Measurements from ENCODE around the gene CEP350.

Gene CEP350

DNA sequence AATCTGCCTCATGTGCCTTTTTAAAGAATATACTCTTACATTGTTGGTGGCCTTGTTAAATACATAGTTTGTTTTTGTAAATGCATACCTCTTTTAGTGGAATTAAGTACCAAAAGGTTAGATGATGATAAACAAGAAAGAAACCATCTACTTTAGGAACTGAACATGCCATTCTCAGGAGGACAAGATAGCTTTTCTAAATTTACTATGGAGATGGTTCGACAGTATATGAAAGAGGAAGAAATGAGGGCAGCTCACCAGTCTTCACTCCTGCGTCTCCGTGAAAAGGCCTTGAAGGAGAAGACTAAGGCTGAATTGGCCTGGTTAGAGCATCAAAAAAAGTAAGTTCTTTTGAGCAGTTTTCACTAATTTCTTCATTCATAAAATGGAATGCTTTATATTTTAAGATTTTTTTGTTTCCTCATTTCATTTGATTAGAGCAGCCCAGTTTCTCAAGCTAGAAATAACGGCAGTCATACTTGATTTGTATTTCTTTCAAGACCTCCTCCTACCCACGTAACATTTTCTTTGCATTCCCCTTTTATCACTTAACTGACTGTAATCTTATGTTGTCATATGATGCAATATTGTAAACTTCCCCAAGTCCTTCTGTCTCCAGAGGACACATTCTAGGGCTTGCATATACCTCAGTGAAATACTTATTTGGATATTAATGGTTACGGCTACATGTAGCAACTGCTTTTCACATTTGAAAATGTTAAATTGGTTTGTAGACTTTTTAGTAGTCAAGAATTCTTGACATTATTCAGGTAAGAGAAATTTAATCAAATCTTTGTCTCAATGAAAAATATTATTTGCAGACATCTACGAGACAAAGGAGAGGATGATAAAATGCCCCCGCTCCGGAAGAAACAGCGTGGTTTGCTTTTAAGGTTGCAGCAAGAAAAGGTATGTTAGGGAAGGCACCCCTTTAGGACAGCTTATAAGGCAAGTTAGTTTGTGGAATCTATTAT lies 99.3 kb downstream of the CEP350 start:
- in situ Hi-C loops (cut with HindIII; ENCODE audit: low pct_unique_long_range_greater_than_20kb, low sequenced_read_pairs), result no loop called here
- no peak for DNase-seq (ENCODE audit: low read depth in 1 of 2, low spot score in 1 of 2)
- no peak for TF ChIP-seq JUND (IDR thresholded peaks at IDR 0.05; ENCODE audit: low read depth)

DNA sequence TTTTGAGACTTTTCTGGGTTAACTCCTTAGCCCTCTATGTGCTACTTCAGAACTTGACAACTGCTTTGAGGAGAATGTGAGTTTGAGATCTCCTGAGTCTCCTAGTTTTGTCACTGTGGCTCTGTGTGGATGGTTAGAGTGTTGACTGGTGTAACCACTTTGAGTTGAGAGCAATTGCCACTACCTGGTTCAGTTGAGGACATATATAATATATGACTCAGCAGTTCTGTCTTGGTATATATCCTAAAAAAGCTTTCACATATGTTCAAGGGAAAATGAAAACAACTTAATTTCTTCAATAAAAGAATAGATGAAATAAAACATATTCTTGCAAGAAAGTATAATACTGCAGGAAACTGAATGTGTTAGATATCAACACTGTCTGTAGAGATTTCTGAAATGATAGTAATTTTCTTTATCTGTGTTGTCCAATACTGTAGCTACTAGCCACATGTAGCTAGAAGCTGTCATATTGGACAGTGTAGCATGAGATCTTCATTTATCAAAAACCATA lies 103.3 kb downstream of the CEP350 start:
- in situ Hi-C loops (cut with HindIII; ENCODE audit: low pct_unique_long_range_greater_than_20kb, low sequenced_read_pairs), result no loop called here
- TF ChIP-seq JUND (IDR thresholded peaks at IDR 0.05; ENCODE audit: low read depth), result no peak
- DNase-seq (ENCODE audit: low read depth in 1 of 2, low spot score in 1 of 2), result peak in 1 of 2 experiments; percentile 57

- DNase-seq (ENCODE audit: low read depth in 1 of 2, low spot score in 1 of 2), result no peak
- no peak for TF ChIP-seq JUND (IDR thresholded peaks at IDR 0.05; ENCODE audit: low read depth)
- in situ Hi-C loops (cut with HindIII; ENCODE audit: low pct_unique_long_range_greater_than_20kb, low sequenced_read_pairs), result no loop called here
These were observed 106.4 kb downstream of the CEP350 start for GRCh38 chr1:180061019-180061418.

DNA sequence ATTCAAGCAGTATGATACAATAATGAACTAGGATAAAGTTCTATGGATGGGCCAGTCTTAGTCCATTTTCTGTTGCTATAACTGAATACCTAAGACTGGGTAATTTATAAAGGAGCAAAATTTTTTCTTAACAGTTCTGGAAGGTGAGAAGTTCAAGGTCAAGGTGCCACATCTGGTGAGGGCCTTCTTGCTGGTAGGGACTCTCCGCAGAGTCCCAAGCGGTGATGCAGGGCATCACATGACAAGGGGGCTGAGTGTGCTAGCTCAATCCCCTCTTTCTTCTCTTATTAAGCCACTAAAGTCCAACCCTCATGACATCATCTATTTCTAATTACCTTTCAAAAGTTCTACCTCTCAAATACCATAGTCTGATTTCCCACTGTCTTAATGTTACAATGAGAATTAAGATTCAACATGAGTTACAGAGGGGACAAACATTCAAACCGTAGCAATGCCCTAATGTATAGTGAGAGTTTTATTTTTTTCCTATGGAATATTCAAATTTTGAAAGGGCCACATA lies 107.9 kb downstream of the CEP350 start:
- TF ChIP-seq JUND (IDR thresholded peaks at IDR 0.05; ENCODE audit: low read depth), result no peak
- DNase-seq (ENCODE audit: low read depth in 1 of 2, low spot score in 1 of 2), result no peak
- in situ Hi-C loops (cut with HindIII; ENCODE audit: low pct_unique_long_range_greater_than_20kb, low sequenced_read_pairs), result no loop called here

GRCh38 chr1:180065408-180065807 lies 110.8 kb downstream of the CEP350 start:
- no peak for TF ChIP-seq JUND (IDR thresholded peaks at IDR 0.05; ENCODE audit: low read depth)
- in situ Hi-C loops (cut with HindIII; ENCODE audit: low pct_unique_long_range_greater_than_20kb, low sequenced_read_pairs), result no loop called here
- no peak for DNase-seq (ENCODE audit: low read depth in 1 of 2, low spot score in 1 of 2)

DNA sequence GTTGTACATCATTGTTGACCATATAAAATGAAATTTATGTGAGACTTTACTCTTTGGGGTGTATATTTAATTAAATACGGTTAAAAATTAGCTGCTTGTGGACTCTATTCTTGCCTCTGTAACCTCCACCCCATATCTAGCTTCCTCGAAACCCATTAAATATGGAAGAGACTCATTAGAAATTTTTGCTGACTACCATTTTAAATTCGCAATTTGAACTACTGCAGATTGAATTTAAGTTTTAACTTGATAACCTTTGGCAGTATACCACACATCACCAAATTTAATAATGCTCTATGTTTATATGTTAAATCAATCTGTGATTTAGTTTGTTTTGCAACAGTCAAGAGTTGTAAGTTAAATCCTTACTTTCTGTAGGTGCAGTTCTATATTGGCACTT lies 111.5 kb downstream of the CEP350 start:
- in situ Hi-C loops (cut with HindIII; ENCODE audit: low pct_unique_long_range_greater_than_20kb, low sequenced_read_pairs), result no loop called here
- no peak for TF ChIP-seq JUND (IDR thresholded peaks at IDR 0.05; ENCODE audit: low read depth)
- DNase-seq (ENCODE audit: low read depth in 1 of 2, low spot score in 1 of 2), result no peak

DNA sequence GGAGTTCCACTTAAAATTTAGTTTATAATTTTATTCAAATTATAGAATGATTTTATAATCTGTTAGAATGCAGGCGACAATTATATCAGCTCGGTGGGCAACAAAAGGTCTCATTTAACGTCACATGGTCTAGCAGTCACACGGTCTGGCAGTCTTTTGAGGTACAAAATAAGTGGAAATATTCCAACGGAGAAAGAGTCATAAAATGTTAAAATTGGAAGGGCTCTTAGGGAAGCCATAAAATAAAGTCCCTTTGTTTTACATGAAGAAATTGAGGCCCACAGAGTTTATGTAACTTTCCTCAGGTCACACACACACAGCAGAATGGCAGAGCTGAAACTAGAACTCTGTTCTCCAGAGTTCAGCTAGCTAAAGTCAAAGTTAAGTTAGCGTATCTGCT lies 115.7 kb downstream of the CEP350 start:
- no peak for DNase-seq (ENCODE audit: low read depth in 1 of 2, low spot score in 1 of 2)
- no peak for TF ChIP-seq JUND (IDR thresholded peaks at IDR 0.05; ENCODE audit: low read depth)
- in situ Hi-C loops (cut with HindIII; ENCODE audit: low pct_unique_long_range_greater_than_20kb, low sequenced_read_pairs), result no loop called here

- in situ Hi-C loops (cut with HindIII; ENCODE audit: low pct_unique_long_range_greater_than_20kb, low sequenced_read_pairs), result no loop called here
- TF ChIP-seq JUND (IDR thresholded peaks at IDR 0.05; ENCODE audit: low read depth), result no peak
- DNase-seq (ENCODE audit: low read depth in 1 of 2, low spot score in 1 of 2), result no peak
These were observed 117.1 kb downstream of the CEP350 start for GRCh38 chr1:180071759-180072158.

- no peak for DNase-seq (ENCODE audit: low read depth in 1 of 2, low spot score in 1 of 2)
- in situ Hi-C loops (cut with HindIII; ENCODE audit: low pct_unique_long_range_greater_than_20kb, low sequenced_read_pairs), result no loop called here
- no peak for TF ChIP-seq JUND (IDR thresholded peaks at IDR 0.05; ENCODE audit: low read depth)
These were observed 125.8 kb downstream of the CEP350 start for GRCh38 chr1:180080439-180080838.

DNA sequence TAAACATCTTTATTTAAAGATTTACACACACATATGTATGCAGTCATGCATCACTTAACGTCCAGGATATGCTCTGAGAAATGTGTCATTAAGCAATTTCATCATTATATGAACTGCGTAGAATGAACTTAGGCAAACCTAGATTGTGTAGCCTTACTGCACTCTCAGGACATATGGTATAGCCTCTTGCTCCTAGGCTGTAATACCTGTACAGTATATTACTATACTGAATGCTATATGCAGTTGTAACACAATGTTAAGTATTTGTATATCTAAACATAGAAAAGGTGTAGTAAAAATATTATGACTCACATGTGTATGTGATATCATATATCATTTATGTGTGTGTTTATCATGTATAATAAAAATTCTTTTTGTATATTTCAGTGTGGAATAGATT lies 126.9 kb downstream of the CEP350 start:
- no peak for DNase-seq (ENCODE audit: low read depth in 1 of 2, low spot score in 1 of 2)
- in situ Hi-C loops (cut with HindIII; ENCODE audit: low pct_unique_long_range_greater_than_20kb, low sequenced_read_pairs), result no loop called here
- TF ChIP-seq JUND (IDR thresholded peaks at IDR 0.05; ENCODE audit: low read depth), result no peak

DNA sequence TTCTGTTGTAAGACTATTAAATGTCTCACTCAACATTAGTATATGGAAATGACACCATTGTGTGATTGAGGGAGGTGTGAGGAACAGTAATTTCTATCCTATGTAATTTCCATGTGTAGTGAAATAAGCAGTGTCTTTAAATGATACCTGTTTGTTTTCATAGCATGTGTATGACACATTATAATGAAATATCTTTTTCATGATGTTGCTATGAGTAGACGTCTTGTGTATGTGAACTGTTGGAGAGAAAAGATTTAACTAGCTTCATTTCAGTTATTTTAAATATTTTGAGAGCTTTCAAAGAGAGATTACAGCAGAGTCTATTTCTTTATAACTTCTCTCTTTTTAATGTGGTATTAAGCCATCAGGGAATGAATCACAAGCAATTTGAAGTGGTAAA lies 128.6 kb downstream of the CEP350 start:
- no peak for TF ChIP-seq JUND (IDR thresholded peaks at IDR 0.05; ENCODE audit: low read depth)
- in situ Hi-C loops (cut with HindIII; ENCODE audit: low pct_unique_long_range_greater_than_20kb, low sequenced_read_pairs), result no loop called here
- DNase-seq (ENCODE audit: low read depth in 1 of 2, low spot score in 1 of 2), result no peak

GRCh38 chr1:180084867-180085266 lies 130.3 kb downstream of the CEP350 start:
- in situ Hi-C loops (cut with HindIII; ENCODE audit: low pct_unique_long_range_greater_than_20kb, low sequenced_read_pairs), result no loop called here
- TF ChIP-seq JUND (IDR thresholded peaks at IDR 0.05; ENCODE audit: low read depth), result no peak
- no peak for DNase-seq (ENCODE audit: low read depth in 1 of 2, low spot score in 1 of 2)

DNA sequence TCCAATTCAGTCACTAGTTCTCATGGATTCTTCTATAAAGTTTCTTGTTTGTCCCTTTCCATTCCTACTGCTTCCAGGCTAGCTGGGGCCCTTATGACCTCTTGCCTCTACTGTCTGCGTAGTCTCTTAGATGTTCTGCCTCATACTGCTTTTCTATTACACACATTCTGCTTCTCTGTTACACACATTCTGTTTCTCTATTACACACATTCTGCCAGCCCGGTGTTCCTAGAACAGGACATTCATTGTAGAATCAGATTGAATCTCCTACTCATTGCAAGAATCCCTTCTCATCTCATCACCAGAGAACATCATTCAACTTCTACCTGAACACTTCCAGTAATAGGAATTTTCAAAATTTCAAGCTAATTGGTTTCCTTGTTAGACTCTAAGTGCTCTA lies 130.7 kb downstream of the CEP350 start:
- DNase-seq (ENCODE audit: low read depth in 1 of 2, low spot score in 1 of 2), result no peak
- TF ChIP-seq JUND (IDR thresholded peaks at IDR 0.05; ENCODE audit: low read depth), result no peak
- in situ Hi-C loops (cut with HindIII; ENCODE audit: low pct_unique_long_range_greater_than_20kb, low sequenced_read_pairs), result no loop called here
